ENCODE data around the gene CROCC2.

The CROCC2 gene

DNA sequence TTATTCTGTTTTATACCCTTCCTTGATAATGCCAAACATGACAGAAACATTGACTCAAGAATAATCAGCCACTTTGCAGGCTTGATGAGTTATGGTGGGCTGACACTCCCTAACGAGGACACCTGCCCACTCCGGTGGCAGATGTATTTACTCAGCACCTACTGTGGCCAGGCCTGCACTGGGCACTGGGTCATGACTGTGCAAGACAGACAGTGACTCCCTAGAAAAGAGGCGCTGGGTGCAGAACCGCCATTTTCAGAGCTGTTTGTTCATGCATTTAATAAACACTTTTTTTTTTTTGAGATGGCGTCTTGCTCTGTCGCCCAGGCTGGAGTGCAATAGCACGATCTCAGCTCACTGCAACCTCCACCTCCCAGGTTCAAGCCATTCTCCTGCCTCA is 124.7 kb downstream of the CROCC2 start:
- no CpG with 5 or more reads among the region's 7 CpGs for WGBS (ENCODE audit: insufficient coverage, insufficient read length)
- Histone ChIP-seq H3K36me3 (ENCODE audit: control insufficient read depth, insufficient read depth, low read length) (no peaks in the 10 kb centered on the region; the same call in 1 of the 2 replicates), H3K27ac (ENCODE audit: low read length) (no peak overlapping the region), H3K4me3 (ENCODE audit: low read length) (no peak overlapping the region), H3K4me1 (ENCODE audit: control insufficient read depth, insufficient read depth, low read length) (peaks cover 6% of the 10 kb centered on the region), H3K9me3 (ENCODE audit: control insufficient read depth, insufficient read depth, low read length) (no peaks in the 10 kb centered on the region; the same call in 1 of the 2 replicates), H3K27me3 (ENCODE audit: control insufficient read depth, insufficient read depth, low read length) (no peaks in the 10 kb centered on the region; the same call in 1 of the 2 replicates)
- DNase-seq (ENCODE audit: low read depth, low spot score): no peak

DNA sequence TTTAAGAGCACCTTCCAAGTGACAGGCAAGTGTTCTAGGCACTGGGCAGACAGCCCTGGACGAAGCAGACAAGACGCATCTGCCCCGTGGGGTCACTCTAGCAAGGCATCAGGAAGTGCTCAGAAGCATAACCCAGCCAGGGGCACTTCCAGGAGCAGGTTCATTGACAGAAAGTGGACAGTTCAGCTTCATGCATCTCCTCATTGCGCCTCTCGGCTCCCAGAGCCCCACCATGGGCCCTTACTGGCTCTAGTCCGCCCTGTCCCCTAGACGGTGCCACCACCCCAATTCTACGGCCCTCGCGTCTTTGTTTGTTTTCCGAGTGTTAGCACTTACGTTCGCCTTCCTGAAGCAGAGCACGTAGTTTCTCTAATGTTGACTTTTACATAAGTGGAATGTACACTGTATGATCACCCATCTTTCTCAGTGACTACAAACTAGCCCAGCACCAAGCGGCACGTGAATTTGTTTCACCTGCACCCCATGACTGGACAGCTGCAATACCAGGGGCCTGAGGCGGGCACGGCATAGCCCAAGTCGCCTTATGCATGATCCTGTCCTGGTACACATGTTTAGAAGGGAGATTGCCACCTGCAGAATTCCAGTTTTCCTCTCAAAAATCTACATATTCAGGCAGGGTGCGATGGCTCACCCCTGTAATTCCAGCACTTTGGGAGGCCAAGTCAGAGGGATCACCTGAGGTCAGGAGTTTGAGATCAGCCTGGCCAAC is 125.5 kb downstream of the CROCC2 start:
- Histone ChIP-seq H3K4me3 (ENCODE audit: low read length) (no peak overlapping the region), H3K27ac (ENCODE audit: low read length) (no peak overlapping the region), H3K9me3 (ENCODE audit: control insufficient read depth, insufficient read depth, low read length) (no peaks in the 10 kb centered on the region; the same call in 1 of the 2 replicates), H3K36me3 (ENCODE audit: control insufficient read depth, insufficient read depth, low read length) (no peaks in the 10 kb centered on the region; the same call in 1 of the 2 replicates), H3K27me3 (ENCODE audit: control insufficient read depth, insufficient read depth, low read length) (no peaks in the 10 kb centered on the region; the same call in 1 of the 2 replicates), H3K4me1 (ENCODE audit: control insufficient read depth, insufficient read depth, low read length) (peaks cover 6% of the 10 kb centered on the region)
- no peak for DNase-seq (ENCODE audit: low read depth, low spot score)
- no CpG with 5 or more reads among the region's 20 CpGs for WGBS (ENCODE audit: insufficient coverage, insufficient read length)

DNA sequence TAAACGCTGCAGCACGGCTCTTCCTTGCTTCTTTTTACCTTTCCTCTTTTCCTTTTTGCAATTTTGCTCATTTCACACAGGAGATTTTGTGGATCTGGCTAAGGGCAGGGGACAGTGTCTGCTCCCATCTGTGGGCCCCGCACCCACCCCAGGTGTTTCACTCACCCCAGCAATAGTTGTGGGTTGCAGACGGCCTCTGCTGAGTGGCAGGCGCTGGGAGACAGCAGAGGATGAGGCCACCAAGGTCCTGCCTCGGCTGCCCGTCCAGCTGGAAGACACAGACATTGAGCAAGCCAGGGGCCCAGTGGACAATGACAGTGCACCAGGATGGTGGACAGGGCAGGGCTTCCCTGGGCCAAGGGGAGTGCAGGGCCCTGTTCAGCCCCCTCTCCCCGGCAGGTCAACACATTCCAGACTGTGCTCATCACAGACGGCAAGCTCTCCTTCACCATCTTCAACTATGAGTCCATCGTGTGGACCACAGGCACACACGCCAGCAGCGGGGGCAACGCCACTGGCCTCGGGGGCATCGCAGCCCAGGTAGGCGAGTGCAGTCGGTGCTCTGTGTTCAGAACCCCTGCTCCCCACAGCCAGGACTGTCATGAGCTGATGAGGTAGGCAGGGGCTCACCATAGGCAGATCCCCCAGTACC is 127.3 kb downstream of the CROCC2 start:
- Histone ChIP-seq H3K36me3 (ENCODE audit: control insufficient read depth, insufficient read depth, low read length) (no peaks in the 10 kb centered on the region; the same call in 1 of the 2 replicates), H3K4me1 (ENCODE audit: control insufficient read depth, insufficient read depth, low read length) (peaks cover 9% of the 10 kb centered on the region), H3K27me3 (ENCODE audit: control insufficient read depth, insufficient read depth, low read length) (no peaks in the 10 kb centered on the region; the same call in 1 of the 2 replicates), H3K27ac (ENCODE audit: low read length) (no peak overlapping the region), H3K4me3 (ENCODE audit: low read length) (no peak overlapping the region), H3K9me3 (ENCODE audit: control insufficient read depth, insufficient read depth, low read length) (no peaks in the 10 kb centered on the region)
- no peak for DNase-seq (ENCODE audit: low read depth, low spot score)
- no CpG with 5 or more reads among the region's 17 CpGs for WGBS (ENCODE audit: insufficient coverage, insufficient read length)

GRCh38 chr2:241033994-241034393 is 127.9 kb downstream of the CROCC2 start:
- Histone ChIP-seq H3K4me1 (ENCODE audit: control insufficient read depth, insufficient read depth, low read length) (peaks cover 9% of the 10 kb centered on the region), H3K27me3 (ENCODE audit: control insufficient read depth, insufficient read depth, low read length) (no peaks in the 10 kb centered on the region; the same call in 1 of the 2 replicates), H3K36me3 (ENCODE audit: control insufficient read depth, insufficient read depth, low read length) (no peaks in the 10 kb centered on the region; the same call in 1 of the 2 replicates), H3K4me3 (ENCODE audit: low read length) (no peak overlapping the region), H3K27ac (ENCODE audit: low read length) (no peak overlapping the region), H3K9me3 (ENCODE audit: control insufficient read depth, insufficient read depth, low read length) (no peaks in the 10 kb centered on the region)
- no peak for DNase-seq (ENCODE audit: low read depth, low spot score)
- no CpG with 5 or more reads among the region's 7 CpGs for WGBS (ENCODE audit: insufficient coverage, insufficient read length)

- WGBS (ENCODE audit: insufficient coverage, insufficient read length): no CpG with 5 or more reads among the region's 22 CpGs
- Histone ChIP-seq H3K27ac (ENCODE audit: low read length) (no peak overlapping the region), H3K4me3 (ENCODE audit: low read length) (no peak overlapping the region), H3K27me3 (ENCODE audit: control insufficient read depth, insufficient read depth, low read length) (no peaks in the 10 kb centered on the region; the same call in 1 of the 2 replicates), H3K4me1 (ENCODE audit: control insufficient read depth, insufficient read depth, low read length) (peaks cover 9% of the 10 kb centered on the region), H3K9me3 (ENCODE audit: control insufficient read depth, insufficient read depth, low read length) (no peaks in the 10 kb centered on the region), H3K36me3 (ENCODE audit: control insufficient read depth, insufficient read depth, low read length) (no peaks in the 10 kb centered on the region; the same call in 1 of the 2 replicates)
- DNase-seq (ENCODE audit: low read depth, low spot score): no peak
Observed at GRCh38 chr2:241034490-241035141, 128.5 kb downstream of the CROCC2 start.

- Histone ChIP-seq H3K36me3 (ENCODE audit: control insufficient read depth, insufficient read depth, low read length) (no peaks in the 10 kb centered on the region), H3K27me3 (ENCODE audit: control insufficient read depth, insufficient read depth, low read length) (no peaks in the 10 kb centered on the region; the same call in 1 of the 2 replicates), H3K4me1 (ENCODE audit: control insufficient read depth, insufficient read depth, low read length) (peaks cover 9% of the 10 kb centered on the region), H3K9me3 (ENCODE audit: control insufficient read depth, insufficient read depth, low read length) (no peaks in the 10 kb centered on the region), H3K27ac (ENCODE audit: low read length) (no peak overlapping the region), H3K4me3 (ENCODE audit: low read length) (peak overlapping the region; percentile 18; the same call in 1 of the 2 replicates)
- no CpG with 5 or more reads among the region's 31 CpGs for WGBS (ENCODE audit: insufficient coverage, insufficient read length)
- DNase-seq (ENCODE audit: low read depth, low spot score): peak; percentile 20
Observed at GRCh38 chr2:241035142-241035817, 129.1 kb downstream of the CROCC2 start.

GRCh38 chr2:241035818-241036396 is 129.8 kb downstream of the CROCC2 start:
- no peaks in the 10 kb centered on the region for H3K9me3 ChIP-seq (ENCODE audit: control insufficient read depth, insufficient read depth, low read length)
- no peaks in the 10 kb centered on the region for H3K36me3 ChIP-seq (ENCODE audit: control insufficient read depth, insufficient read depth, low read length)
- peak overlapping the region; percentile 35; the same call in 1 of the 2 replicates for H3K4me3 ChIP-seq (ENCODE audit: low read length)
- H3K27me3 ChIP-seq (ENCODE audit: control insufficient read depth, insufficient read depth, low read length): no peaks in the 10 kb centered on the region; the same call in 1 of the 2 replicates
- DNase-seq (ENCODE audit: low read depth, low spot score): no peak
- H3K4me1 ChIP-seq (ENCODE audit: control insufficient read depth, insufficient read depth, low read length): peaks cover 9% of the 10 kb centered on the region
- no CpG with 5 or more reads among the region's 39 CpGs for whole genome bisulfite sequencing (ENCODE audit: insufficient coverage, insufficient read length)
- no peak overlapping the region for H3K27ac ChIP-seq (ENCODE audit: low read length)

DNA sequence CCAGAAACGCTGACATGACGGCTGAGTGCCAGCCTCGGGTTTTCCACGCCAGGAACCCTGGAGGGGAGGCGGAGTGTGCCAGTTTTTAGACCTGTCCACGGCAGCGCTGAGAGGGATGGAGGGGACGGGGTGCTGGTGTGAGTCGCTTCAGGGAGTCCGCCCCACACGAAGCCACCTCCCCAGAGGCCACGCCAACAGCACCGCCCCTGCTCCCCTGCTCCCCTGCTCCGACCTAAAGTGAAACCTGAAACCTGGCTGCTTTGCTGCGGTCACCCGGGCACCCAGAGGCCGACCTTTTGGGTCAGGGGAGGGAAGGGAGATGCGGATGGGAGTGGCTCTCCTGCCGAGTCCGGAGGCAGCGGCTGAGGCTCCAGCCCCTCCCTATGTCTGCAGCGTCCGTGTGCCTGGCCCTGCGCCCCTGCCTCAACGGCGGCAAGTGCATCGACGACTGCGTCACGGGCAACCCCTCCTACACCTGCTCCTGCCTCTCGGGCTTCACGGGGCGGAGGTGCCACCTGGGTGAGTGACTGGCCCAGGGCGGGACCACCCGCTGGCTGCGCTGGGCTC is 130.3 kb downstream of the CROCC2 start:
- WGBS (ENCODE audit: insufficient coverage, insufficient read length): no CpG with 5 or more reads among the region's 36 CpGs
- no peaks in the 10 kb centered on the region for H3K36me3 ChIP-seq (ENCODE audit: control insufficient read depth, insufficient read depth, low read length)
- DNase-seq (ENCODE audit: low read depth, low spot score): no peak
- no peaks in the 10 kb centered on the region; the same call in 1 of the 2 replicates for H3K27me3 ChIP-seq (ENCODE audit: control insufficient read depth, insufficient read depth, low read length)
- H3K27ac ChIP-seq (ENCODE audit: low read length): no peak overlapping the region
- H3K4me3 ChIP-seq (ENCODE audit: low read length): peak overlapping the region; percentile 35; the same call in 1 of the 2 replicates
- no peaks in the 10 kb centered on the region for H3K9me3 ChIP-seq (ENCODE audit: control insufficient read depth, insufficient read depth, low read length)
- H3K4me1 ChIP-seq (ENCODE audit: control insufficient read depth, insufficient read depth, low read length): peaks cover 9% of the 10 kb centered on the region

- no peaks in the 10 kb centered on the region for H3K9me3 ChIP-seq (ENCODE audit: control insufficient read depth, insufficient read depth, low read length)
- no peak overlapping the region for H3K27ac ChIP-seq (ENCODE audit: low read length)
- peaks cover 9% of the 10 kb centered on the region for H3K4me1 ChIP-seq (ENCODE audit: control insufficient read depth, insufficient read depth, low read length)
- H3K4me3 ChIP-seq (ENCODE audit: low read length): peak overlapping the region; percentile 35; the same call in 1 of the 2 replicates
- no peaks in the 10 kb centered on the region for H3K36me3 ChIP-seq (ENCODE audit: control insufficient read depth, insufficient read depth, low read length)
- no peak for DNase-seq (ENCODE audit: low read depth, low spot score)
- WGBS (ENCODE audit: insufficient coverage, insufficient read length): no CpG with 5 or more reads among the region's 18 CpGs
- H3K27me3 ChIP-seq (ENCODE audit: control insufficient read depth, insufficient read depth, low read length): no peaks in the 10 kb centered on the region; the same call in 1 of the 2 replicates
Observed at GRCh38 chr2:241036964-241037421, 130.9 kb downstream of the CROCC2 start.
